Neuronal stem cell (in vitro differentiated cells): ENCODE data around the gene PDSS1.

Experiments used
- DNase-seq: peaks from one replicate; pipeline ENCODE4 v3.0.0-alpha.2; 2013; ENCODE audit warnings: low spot score
- H2AFZ ChIP-seq: one replicate; pipeline ENCODE4 v1.6.1; 2013; ENCODE audit warnings: mild to moderate bottlenecking, low read length, inconsistent platforms
- H2AK5ac ChIP-seq: 2 replicates; pipeline ENCODE4 v1.6.1; 2013; ENCODE audit warnings: low read depth, mild to moderate bottlenecking, inconsistent platforms, low read length, moderate library complexity, mixed read lengths
- H2BK120ac ChIP-seq: 2 replicates; pipeline ENCODE4 v1.6.1; 2013; ENCODE audit warnings: low read depth, mild to moderate bottlenecking, inconsistent platforms, low read length, moderate library complexity, mixed read lengths
- H2BK12ac ChIP-seq: one replicate; pipeline ENCODE4 v1.6.1; 2013; ENCODE audit warnings: low read length, inconsistent platforms
- H2BK15ac ChIP-seq: 2 replicates; pipeline ENCODE4 v1.6.1; 2013; ENCODE audit warnings: mild to moderate bottlenecking, low read length, inconsistent platforms, mixed read lengths
- H2BK5ac ChIP-seq: one replicate; pipeline ENCODE4 v1.6.1; 2013; ENCODE audit warnings: inconsistent platforms, mild to moderate bottlenecking, low read length, moderate library complexity
- H3K14ac ChIP-seq: one replicate; pipeline ENCODE4 v1.6.1; 2013; ENCODE audit warnings: low read length, inconsistent platforms
- H3K18ac ChIP-seq: 2 replicates; pipeline ENCODE4 v1.6.1; 2013; ENCODE audit warnings: low read length, inconsistent platforms
- H3K23ac ChIP-seq: 2 replicates; pipeline ENCODE4 v1.6.1; 2013; ENCODE audit warnings: low read depth, mild to moderate bottlenecking, mixed read lengths, low read length, inconsistent platforms; ENCODE audit not compliant: poor library complexity
- H3K27ac ChIP-seq: replicated peaks from 3 replicates; pipeline ENCODE4 v1.5.1; 2013; ENCODE audit warnings: low read length, inconsistent platforms
- H3K27me3 ChIP-seq, 3 experiments: 2 replicates each; pipeline ENCODE4 v1.6.1; 2013; ENCODE audit warnings: low read length in 3 of 3, mild to moderate bottlenecking in 2 of 3, inconsistent platforms in 1 of 3, low read depth in 1 of 3, mixed read lengths in 1 of 3, moderate library complexity in 1 of 3; ENCODE audit not compliant: control insufficient read depth in 3 of 3, insufficient read depth in 3 of 3
- H3K36me3 ChIP-seq, 2 donors: replicated peaks in 1 of 2; 2 replicates each; pipeline ENCODE4 v1.6.1; 2013; ENCODE audit warnings: low read length in 2 of 2; ENCODE audit not compliant: control insufficient read depth in 2 of 2, insufficient read depth in 2 of 2
- H3K4ac ChIP-seq: 2 replicates; pipeline ENCODE4 v1.6.1; 2013; ENCODE audit warnings: inconsistent platforms, mild to moderate bottlenecking, low read length, moderate library complexity
- H3K4me1 ChIP-seq, 2 donors: 1 replicate in 1 of 2; 2 replicates in 1 of 2; pipeline ENCODE4 v1.6.1; 2013; ENCODE audit warnings: low read length in 2 of 2, low read depth in 1 of 2; ENCODE audit not compliant: control insufficient read depth in 2 of 2, insufficient read depth in 1 of 2
- H3K4me2 ChIP-seq: one replicate; pipeline ENCODE4 v1.6.1; 2013; ENCODE audit warnings: mild to moderate bottlenecking, low read length, inconsistent platforms; ENCODE audit not compliant: insufficient read depth, poor library complexity, severe bottlenecking
- H3K4me3 ChIP-seq, 2 donors: 2 replicates each; pipeline ENCODE4 v1.5.1; 2013; ENCODE audit warnings: low read length in 2 of 2, mild to moderate bottlenecking in 2 of 2, inconsistent platforms in 1 of 2, moderate library complexity in 1 of 2
- H3K79me1 ChIP-seq: one replicate; pipeline ENCODE4 v1.6.1; 2013; ENCODE audit warnings: low read depth, mild to moderate bottlenecking, inconsistent platforms, low read length, moderate library complexity
- H3K9ac ChIP-seq: one replicate; pipeline ENCODE4 v1.6.1; 2013; ENCODE audit warnings: mild to moderate bottlenecking, low read depth, low read length, inconsistent platforms; ENCODE audit not compliant: poor library complexity
- H3K9me3 ChIP-seq, 2 donors: replicated peaks in 1 of 2; 2 replicates each; pipeline versions ENCODE3 to v1.6.1; 2013; ENCODE audit warnings: low read length in 2 of 2, mild to moderate bottlenecking in 2 of 2, inconsistent platforms in 1 of 2, low read depth in 1 of 2, mixed read lengths in 1 of 2, moderate library complexity in 1 of 2; ENCODE audit not compliant: control insufficient read depth in 2 of 2, insufficient read depth in 1 of 2
- H4K8ac ChIP-seq: one replicate; pipeline ENCODE4 v1.6.1; 2013; ENCODE audit warnings: low read depth, mild to moderate bottlenecking, inconsistent platforms, low read length, moderate library complexity
- H4K91ac ChIP-seq: one replicate; pipeline ENCODE4 v1.6.1; 2013; ENCODE audit warnings: low read length, low read depth, mild to moderate bottlenecking, inconsistent platforms; ENCODE audit not compliant: poor library complexity
- WGBS, 2 donors: extraction: QIAGEN DNeasy Blood & Tissue Kit; methylation state at CpG; one replicate each; pipeline ENCODE4 v1.1.7; 2013; ENCODE audit warnings: missing lambda C conversion rate in 2 of 2, mixed read lengths in 1 of 2; ENCODE audit not compliant: insufficient read length in 2 of 2, insufficient replicate concordance in 1 of 2; ENCODE audit errors: extremely low coverage in 2 of 2; 5-methylcytosine and 5-hydroxymethylcytosine counted together

PDSS1 gene

DNA sequence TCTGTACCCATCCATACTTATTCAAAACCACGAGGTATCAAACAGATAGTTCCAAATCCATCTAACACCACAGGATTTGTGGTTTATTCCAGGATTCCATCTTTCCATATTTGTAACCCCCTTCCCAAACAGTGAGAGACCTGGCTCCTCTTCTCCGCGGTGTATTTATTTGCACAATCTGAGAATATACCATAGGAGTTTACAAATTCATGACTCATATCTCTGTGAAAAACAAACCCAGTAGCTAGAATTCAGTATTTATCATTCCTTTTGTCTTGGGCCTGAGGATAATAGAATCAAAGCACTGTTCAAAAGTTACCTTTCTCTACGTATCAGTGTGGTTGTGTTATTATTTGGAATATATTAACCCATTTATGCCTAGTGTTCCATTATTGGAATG lies 31.9 kb downstream of the PDSS1 start:
- H2BK120ac ChIP-seq, result no peak overlapping the region
- no peak overlapping the region for H2BK5ac ChIP-seq
- no peak overlapping the region for H3K4me2 ChIP-seq
- H3K4me3 ChIP-seq, result no peak overlapping the region
- H3K4ac ChIP-seq, result no peak overlapping the region
- H3K4me1 ChIP-seq, result peaks cover 3 to 7% of the 10 kb centered on the region in 2 donors
- no peak overlapping the region for H3K27ac ChIP-seq
- DNase-seq, result no peak
- H2BK15ac ChIP-seq, result no peak overlapping the region
- H2BK12ac ChIP-seq, result no peak overlapping the region
- no peaks in the 10 kb centered on the region for H3K27me3 ChIP-seq
- no CpG with 5 or more reads among the region's 4 CpGs for WGBS, 2 donors
- no peak overlapping the region for H2AK5ac ChIP-seq
- no peaks in the 10 kb centered on the region for H3K79me1 ChIP-seq
- no peaks in the 10 kb centered on the region for H3K9me3 ChIP-seq
- no peak overlapping the region for H3K18ac ChIP-seq
- no peak overlapping the region for H4K8ac ChIP-seq
- no peak overlapping the region for H3K23ac ChIP-seq
- no peak overlapping the region for H4K91ac ChIP-seq
- no peak overlapping the region for H3K9ac ChIP-seq
- peaks cover 13 to 72% of the 10 kb centered on the region in 2 donors for H3K36me3 ChIP-seq
- H2AFZ ChIP-seq, result no peak overlapping the region
- no peak overlapping the region for H3K14ac ChIP-seq

DNA sequence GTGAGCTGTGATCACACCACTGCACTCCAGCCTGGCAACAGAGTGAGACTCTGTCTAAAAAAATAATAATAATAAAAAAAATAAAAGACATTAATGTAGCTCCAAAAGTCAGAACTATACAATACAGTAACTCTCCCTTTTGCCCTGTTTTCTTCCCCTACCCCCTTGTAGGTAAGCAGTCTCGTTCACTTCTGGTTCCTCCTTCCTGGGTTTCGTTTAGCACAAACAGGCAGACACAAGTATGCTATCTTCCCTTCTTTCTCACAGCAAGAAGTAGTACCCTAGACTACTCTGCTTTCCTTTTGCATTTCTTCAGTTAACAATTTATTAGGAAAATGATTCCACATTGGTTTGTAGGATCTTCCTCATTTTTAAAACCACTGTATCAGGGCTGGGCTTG lies 33.1 kb downstream of the PDSS1 start:
- Histone ChIP-seq H2BK12ac (no peak overlapping the region), H2BK120ac (no peak overlapping the region), H3K79me1 (no peaks in the 10 kb centered on the region), H2AK5ac (no peak overlapping the region), H3K9me3 (no peaks in the 10 kb centered on the region), H3K4me1 (peaks cover 7 to 13% of the 10 kb centered on the region in 2 donors), H4K91ac (no peak overlapping the region), H3K4ac (no peak overlapping the region), H3K36me3 (peaks cover 16 to 68% of the 10 kb centered on the region in 2 donors), H4K8ac (no peak overlapping the region), H3K27ac (no peak overlapping the region), H3K23ac (no peak overlapping the region), H3K27me3 (no peaks in the 10 kb centered on the region), H2AFZ (no peak overlapping the region), H3K14ac (no peak overlapping the region), H3K4me2 (no peak overlapping the region), H3K4me3 (no peak overlapping the region), H2BK5ac (no peak overlapping the region), H3K9ac (no peak overlapping the region), H2BK15ac (no peak overlapping the region), H3K18ac (no peak overlapping the region)
- no peak for DNase-seq
- WGBS, 2 donors, result no CpG with 5 or more reads among the region's 2 CpGs

DNA sequence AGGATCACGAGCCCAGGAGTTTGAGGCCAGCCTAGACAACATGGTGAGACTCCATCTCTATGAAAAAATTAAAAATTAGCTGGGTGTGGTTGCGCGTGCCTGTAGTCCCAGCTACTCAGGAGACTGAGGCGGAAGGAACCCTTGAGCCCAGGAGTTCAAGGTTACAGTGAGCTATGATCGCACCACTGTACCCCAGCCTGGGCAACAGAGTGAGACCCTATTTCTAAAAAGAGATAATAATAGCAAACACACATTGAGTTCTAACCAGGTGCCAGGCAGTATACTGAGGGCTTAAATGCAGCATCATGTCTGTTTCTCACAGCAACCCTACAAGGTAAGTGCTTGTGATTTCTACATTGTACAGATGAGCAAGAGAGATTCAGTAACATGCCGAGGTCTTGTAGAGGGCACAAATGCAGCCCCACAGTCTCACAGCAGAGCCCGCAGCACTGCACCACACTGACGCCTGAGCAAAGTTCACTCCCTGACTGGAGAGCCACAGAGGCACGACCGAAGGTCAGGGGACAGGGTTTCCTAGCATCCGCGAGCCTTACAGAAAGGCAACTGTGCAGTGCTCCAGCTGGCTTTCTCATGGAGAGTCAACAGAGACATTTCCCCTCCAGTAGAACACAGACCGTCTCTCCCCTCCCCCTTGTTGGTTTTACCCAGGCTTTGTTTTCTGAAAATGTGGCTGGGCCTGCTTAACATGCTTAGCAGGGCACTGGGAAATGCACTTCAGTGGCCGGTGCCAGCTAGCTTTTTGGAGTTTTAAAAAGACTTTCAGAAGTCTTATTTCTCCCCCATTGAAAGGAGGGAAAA lies 36.5 kb downstream of the PDSS1 start:
- peak overlapping the region; percentile 65 for H3K27ac ChIP-seq
- no peak overlapping the region for H3K18ac ChIP-seq
- H3K36me3 ChIP-seq, result peaks cover 15 to 73% of the 10 kb centered on the region in 2 donors
- H2BK12ac ChIP-seq, result no peak overlapping the region
- no peaks in the 10 kb centered on the region for H3K27me3 ChIP-seq
- H3K4me3 ChIP-seq, result no peak overlapping the region
- H4K8ac ChIP-seq, result no peak overlapping the region
- H3K79me1 ChIP-seq, result no peaks in the 10 kb centered on the region
- no peak overlapping the region for H3K23ac ChIP-seq
- no peak overlapping the region for H2BK5ac ChIP-seq
- peaks cover 7 to 13% of the 10 kb centered on the region in 2 donors for H3K4me1 ChIP-seq
- no peak overlapping the region for H3K9ac ChIP-seq
- no peak overlapping the region for H2BK15ac ChIP-seq
- no peak overlapping the region for H2BK120ac ChIP-seq
- H2AK5ac ChIP-seq, result no peak overlapping the region
- H3K14ac ChIP-seq, result no peak overlapping the region
- H2AFZ ChIP-seq, result peak overlapping the region; percentile 66
- no peak overlapping the region for H3K4me2 ChIP-seq
- no peak overlapping the region for H4K91ac ChIP-seq
- H3K4ac ChIP-seq, result no peak overlapping the region
- no peaks in the 10 kb centered on the region for H3K9me3 ChIP-seq
- peak; percentile 20 for DNase-seq
- no CpG with 5 or more reads among the region's 14 CpGs for WGBS, 2 donors

DNA sequence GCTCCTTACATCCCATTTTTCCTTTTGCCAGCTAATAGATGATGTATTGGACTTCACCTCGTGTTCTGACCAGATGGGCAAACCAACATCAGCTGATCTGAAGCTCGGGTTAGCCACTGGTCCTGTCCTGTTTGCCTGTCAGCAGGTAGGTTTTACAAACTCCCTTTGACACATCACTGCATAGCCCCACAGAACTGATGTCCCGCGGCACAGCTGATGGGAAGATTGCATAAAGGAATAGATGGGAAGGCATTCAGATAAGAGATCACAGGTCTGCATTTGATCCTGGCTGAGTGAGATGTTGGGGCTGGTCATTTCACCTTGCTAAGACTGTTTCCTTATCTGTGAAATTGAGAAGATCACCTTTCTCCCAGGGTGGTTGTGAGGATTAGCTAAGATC lies 37.9 kb downstream of the PDSS1 start:
- H2BK5ac ChIP-seq, result no peak overlapping the region
- no peaks in the 10 kb centered on the region for H3K79me1 ChIP-seq
- no peak overlapping the region for H3K9ac ChIP-seq
- H3K4ac ChIP-seq, result no peak overlapping the region
- no peak overlapping the region for H2AFZ ChIP-seq
- no peak overlapping the region for H3K4me3 ChIP-seq
- H3K36me3 ChIP-seq, result peaks cover 15 to 78% of the 10 kb centered on the region in 2 donors
- peaks cover 7 to 13% of the 10 kb centered on the region in 2 donors for H3K4me1 ChIP-seq
- H4K91ac ChIP-seq, result no peak overlapping the region
- no peaks in the 10 kb centered on the region for H3K9me3 ChIP-seq
- H3K27ac ChIP-seq, result no peak overlapping the region
- H4K8ac ChIP-seq, result no peak overlapping the region
- no peak overlapping the region for H2BK120ac ChIP-seq
- no peak overlapping the region for H2BK15ac ChIP-seq
- no peak for DNase-seq
- H3K23ac ChIP-seq, result no peak overlapping the region
- no peak overlapping the region for H2BK12ac ChIP-seq
- H3K18ac ChIP-seq, result no peak overlapping the region
- H3K27me3 ChIP-seq, result no peaks in the 10 kb centered on the region
- no peak overlapping the region for H3K14ac ChIP-seq
- no peak overlapping the region for H2AK5ac ChIP-seq
- H3K4me2 ChIP-seq, result no peak overlapping the region
- WGBS, 2 donors, result no CpG with 5 or more reads among the region's 4 CpGs
